Stimulated activated CD8-positive, alpha-beta memory T cell treated with anti-CD3 and anti-CD28 coated beads, Interleukin-15, amount 100 ng/mL, for 1 hour (primary cell): ENCODE data around the gene CEP350.
"Not testable (repeated sequence)": the region's sequence is repeated elsewhere in the genome, so short reads cannot be mapped to it uniquely, and the experiment has no call there.

ENCODE experiments used
- DNase-seq: peaks from one replicate; pipeline ENCODE4 v3.0.0-alpha.2; 2020; ENCODE audit warnings: low read depth

CEP350 gene

DNA sequence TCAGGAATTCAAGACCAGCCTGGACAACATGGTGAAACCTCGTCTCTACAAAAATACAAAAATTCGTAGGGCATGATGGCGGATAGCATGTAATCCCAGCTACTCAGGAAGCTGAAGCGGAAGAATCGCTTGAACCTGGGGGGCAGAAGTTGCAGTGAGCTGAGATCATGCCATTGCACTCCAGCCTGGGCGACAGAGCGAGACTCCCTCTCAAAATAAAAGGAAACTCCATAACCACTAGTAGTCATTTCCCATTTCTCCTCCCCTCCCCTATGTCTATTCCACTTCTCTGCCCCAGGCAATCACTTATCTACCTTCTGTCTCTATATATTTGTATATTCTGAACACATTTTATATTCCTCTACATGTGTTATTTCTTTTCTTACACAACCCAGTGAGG, 4.0 kb upstream of the CEP350 start:
- no peak for DNase-seq

DNA sequence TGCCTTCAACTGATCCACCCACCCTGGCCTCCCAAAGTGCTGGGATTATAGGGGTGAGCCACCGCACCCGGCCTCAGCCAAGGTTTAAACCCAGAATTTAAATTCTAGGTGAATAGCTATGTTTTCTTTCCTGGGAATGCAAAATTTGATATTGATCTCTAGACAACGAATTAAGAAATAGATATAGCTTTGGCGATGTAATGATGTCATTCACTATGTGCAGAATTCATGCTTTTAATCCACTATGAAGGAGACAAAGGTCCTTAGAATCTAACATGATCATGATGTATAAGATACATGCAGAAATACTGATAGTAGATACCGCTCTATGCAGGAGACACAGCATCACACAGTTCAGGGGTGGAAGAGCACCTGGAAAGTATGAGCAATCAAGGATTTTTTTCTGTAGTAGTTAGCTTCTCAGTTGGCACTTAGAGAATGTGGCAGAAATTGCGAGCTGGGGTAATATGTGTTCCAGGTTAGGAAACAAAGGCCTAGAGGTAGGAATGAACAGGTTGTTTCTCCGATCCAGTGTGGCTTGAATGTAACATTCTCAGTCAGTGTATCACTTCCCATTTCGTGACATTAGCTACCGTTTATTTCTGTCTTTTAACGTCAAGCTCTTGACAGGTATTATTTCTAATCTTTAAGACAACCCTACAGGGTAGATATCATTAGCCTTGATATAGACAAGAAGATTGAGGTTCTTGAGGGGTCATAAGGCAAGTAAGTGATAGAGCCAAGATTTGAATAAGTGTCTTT, 3.0 kb upstream of the CEP350 start:
- no peak for DNase-seq

DNA sequence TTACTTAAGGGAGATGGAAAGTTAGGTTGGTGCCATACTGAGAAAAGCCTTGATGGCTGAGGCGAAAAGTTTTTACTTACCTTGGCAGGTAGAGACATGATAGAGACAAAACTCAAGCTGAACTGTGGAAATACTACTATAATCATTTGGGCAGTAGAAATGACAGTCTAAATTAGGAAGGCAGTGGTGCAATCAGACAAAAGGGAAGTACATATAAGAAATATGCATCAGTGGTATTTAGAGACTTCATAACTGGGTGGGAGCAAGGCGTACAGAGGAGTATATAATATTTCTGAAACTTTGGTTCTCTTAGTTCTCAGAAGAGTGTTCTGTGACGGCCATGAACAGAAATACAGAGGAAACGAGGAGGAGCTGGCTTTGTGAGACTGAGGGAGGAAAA, 2.4 kb upstream of the CEP350 start:
- no peak for DNase-seq

DNA sequence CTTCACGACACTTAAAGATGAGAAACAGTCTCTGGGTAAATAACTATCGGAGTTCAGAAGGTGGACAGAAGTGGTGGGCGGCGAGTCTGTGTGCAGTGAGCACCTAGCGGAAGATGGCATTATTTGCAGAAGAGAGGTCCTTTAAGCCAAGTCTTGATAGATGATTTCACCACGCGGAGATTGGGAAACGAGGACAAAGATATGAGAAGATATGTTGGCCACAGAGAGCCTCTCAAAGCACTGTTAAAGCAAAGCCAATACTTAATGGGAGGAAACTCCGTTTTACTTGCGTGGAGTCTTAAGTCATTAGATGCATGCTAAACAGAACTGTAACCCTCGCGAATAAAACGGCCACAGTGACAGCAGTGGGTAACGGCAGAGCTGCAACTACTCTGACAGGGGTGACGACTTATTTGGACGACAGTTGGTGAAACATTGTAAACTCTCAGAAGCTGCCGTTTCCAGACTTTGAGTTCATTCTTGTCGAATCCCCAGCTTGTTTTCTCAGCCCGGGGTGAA, 577 bp upstream of the CEP350 start:
- peak; percentile 15 for DNase-seq

DNA sequence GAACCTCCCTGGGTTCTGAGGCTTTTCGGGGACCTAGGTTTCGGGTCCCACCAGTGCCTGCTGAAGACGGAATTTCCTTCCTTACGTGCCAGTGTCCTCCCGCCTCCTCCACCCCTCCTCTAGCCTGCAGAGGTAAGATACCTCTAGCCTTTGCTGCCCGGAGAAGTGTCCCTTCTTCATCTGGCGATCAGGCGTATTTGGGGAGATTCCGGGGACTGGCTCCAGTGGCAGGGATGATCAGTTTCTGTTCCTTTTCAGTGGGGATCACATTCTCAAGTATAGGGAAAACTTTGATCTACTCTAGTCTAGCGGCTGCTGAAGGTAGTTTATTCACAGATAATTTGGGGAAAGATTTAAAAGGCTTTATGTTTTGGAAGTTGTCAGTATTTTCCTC, 674 bp downstream of the CEP350 start:
- no peak for DNase-seq

DNA sequence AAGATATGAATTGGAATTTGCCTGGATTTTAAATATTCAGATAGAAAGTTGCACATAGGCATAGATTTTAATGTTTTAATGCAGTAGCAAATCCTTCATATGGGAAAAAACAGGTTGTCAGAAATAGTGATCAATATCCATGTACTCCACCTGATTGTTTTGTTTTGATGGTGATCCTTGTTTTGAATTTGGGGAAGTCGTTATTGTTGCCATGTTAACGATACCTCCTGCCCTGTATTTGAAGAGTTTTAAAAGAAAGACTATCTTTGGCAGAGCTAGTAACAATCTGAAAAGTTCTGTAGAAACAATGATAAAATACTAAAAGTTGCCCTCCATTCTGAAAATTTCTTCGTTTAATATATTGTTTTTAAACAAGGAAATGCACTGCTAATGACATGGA, 1.1 kb downstream of the CEP350 start:
- no peak for DNase-seq

DNA sequence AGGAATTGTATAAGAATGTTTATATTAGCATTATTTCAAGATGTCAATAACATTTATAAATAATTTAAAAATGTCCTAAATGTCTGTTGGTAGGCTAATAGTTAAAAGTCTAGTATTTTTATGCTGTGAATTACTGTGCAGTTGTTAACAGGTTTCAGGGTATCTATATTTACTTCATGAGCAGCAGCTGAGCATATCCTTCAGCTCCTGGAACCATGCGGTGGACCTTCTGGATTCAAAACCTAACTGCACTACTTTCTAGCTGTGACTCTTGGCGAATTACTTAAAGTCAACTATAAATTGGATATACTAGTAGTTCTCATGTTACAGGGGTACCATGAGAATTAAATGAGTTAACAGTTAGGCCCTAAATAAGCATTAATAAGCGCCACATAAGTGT, 3.7 kb downstream of the CEP350 start:
- no peak for DNase-seq

DNA sequence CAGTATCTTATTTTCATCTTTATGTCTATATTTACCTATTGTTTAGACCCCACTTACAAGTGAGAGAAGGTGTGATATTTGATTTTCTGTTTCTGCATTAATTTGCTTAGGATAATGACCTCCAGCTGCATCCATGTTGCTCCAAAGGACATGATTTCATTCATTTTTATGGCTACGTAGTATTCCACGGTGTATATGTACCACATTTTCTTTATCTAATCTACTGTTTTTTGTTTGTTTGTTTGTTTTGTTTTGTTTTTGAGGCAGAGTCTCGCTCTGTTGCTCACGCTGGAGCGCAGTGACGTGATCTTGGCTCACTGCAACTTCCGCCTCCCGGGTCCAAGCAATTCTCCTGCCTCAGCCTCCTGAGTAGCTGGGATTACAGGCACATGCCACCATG, 7.6 kb downstream of the CEP350 start:
- DNase-seq: not testable (repeated sequence)

DNA sequence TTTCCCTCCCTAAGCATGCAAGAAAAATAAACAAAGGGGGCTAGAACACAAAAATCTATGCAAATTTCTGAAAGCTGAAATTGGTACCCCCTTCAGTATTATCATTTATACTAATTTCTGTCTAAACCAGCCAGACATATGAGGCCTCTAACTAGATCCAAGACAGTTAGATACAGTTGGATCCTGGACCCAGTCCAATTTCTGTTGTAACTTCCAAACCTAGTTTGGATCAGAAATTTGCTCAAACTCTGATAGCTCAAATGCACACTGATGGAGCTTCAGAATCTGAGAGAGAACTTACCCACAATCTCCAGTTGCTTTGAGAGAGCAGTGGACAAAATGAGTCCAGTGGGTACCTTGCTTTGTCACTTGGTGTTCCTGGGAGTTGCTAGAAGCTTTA, 11.9 kb downstream of the CEP350 start:
- no peak for DNase-seq

DNA sequence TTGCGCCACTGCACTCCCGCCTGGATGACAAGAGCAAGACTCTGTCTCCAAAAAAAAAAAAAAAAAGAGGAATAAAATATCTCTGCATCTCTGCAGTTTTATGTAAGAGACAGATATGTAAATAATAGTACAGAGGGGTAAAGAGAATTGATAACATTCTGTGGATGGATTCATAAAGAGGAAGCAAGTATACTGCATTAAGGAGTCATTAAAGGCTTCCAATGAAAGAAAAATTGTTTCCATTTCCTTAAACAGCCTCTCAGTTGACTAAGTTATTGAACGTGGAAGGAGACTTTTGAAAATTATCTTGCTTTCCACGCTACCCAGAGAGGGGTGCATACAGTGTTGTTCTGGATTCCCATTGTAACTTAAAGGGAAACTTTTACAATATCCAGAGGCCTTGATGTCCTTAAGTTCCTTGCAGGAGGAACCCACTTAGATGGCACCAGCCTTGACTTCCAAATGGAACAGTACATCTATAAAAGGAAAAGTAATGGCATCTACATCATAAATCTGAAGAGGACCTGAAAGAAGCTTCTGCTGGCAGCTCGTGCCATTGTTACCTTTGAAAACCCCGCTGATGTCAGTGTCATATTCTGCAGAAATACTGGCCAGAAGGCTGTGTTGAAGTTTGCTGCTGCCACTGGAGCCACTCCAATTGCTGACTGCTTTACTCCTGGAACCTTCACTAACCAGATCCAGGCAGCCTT, 13.8 kb downstream of the CEP350 start:
- no peak for DNase-seq

DNA sequence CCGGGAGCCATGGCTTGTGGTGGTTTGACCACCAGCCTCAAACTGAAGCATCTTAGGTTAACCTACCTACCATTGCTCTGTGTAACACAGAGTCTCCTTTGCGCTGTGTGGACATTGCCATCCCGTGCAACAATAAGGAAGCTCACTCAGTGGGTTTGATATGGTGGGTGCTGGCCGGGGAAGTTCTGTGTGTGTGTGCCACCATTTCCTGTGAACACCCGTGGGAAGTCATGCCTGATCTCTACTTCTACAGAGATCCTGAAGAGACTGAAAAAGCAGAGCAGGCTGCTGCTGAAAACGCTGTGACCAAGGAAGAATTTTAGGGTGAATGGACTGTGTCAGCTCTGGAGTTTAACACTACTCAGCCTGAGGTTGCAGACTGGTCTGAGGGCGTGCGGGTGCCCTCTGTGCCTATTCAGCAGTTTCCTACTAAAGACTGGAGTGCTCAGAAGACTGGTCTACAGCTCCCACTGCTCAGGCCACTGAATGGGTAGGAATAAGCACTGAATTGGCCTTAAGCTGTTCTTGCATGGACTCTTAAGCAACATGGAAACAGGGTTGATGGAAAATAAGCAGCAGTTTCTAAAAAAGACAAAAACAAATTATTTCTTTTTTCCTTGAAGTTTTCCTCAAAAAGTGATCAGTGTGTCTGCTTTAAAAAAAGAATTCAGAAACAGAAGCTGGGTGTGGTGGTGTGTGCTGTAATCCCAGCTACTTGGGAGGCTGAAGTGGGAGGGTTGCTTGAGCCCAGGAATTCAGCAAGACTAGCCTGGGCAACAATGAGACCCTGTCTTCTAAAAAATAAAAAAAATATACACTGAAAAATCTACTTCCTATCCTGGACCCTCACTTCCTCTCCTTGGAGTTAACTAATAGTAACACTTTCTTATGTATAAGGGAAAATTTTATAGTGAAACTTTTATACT, 14.6 kb downstream of the CEP350 start:
- no peak for DNase-seq

DNA sequence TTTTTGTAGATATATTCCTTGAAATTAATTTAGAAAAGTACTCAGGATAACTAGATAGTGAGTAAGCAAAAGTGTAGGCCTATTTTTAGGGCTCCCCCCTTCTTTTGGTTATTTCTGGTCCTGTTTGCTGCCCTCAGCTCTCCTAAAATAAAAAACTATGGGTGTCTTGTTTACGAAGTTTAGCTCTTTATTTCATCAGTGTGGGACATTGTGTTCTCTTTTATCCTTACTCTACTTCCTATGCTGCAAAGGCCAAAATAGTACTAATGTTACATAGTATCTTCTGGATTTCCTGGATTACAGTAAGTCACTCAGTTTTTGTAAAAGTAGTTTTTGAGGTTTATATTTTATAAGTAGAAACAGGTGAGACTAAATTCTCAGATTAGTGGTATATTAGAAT, 15.4 kb downstream of the CEP350 start:
- DNase-seq: no peak

DNA sequence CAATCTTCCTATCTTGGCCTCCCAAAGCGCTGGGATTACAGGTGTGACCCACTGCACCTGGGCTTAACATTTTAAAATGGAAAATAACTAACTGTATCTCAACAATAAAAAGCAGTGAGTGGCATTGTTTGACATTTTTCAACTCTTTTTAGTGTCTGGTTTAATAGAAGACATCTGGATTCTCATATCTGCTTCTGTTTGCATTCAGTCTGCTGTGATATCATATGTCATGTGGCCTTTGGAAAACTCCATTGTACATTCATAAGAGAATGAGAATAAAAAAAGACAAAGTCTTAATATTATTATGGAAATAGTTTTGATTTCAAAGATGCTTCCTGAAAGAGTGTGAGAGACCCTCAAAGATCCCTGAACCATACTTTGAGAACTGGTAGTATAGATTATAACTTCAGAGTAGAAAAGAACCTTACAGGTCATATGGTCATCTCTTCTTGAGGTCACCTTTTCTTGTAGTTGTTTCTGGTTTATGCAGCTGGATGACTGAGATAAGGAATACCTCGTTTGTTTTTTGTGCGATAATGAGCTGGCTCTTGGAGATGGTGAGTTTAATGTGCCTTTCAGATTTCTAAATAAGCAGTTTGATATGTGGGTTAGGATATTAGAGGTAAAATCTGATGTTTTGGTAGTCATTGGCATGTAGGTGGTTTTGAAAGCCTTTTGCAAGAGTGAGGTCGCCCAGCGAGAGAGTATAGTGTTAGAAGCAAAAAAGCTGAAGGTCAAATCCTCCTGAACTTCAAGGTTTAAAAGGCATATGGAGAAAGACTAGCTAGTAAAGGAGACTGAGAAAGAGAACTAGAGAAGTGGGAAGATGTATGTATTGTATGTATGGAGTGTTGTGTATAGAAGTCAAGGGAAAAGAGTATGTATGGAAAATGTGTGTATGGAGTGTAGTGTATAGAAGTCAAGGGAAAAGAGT, 17.2 kb downstream of the CEP350 start:
- DNase-seq: no peak

DNA sequence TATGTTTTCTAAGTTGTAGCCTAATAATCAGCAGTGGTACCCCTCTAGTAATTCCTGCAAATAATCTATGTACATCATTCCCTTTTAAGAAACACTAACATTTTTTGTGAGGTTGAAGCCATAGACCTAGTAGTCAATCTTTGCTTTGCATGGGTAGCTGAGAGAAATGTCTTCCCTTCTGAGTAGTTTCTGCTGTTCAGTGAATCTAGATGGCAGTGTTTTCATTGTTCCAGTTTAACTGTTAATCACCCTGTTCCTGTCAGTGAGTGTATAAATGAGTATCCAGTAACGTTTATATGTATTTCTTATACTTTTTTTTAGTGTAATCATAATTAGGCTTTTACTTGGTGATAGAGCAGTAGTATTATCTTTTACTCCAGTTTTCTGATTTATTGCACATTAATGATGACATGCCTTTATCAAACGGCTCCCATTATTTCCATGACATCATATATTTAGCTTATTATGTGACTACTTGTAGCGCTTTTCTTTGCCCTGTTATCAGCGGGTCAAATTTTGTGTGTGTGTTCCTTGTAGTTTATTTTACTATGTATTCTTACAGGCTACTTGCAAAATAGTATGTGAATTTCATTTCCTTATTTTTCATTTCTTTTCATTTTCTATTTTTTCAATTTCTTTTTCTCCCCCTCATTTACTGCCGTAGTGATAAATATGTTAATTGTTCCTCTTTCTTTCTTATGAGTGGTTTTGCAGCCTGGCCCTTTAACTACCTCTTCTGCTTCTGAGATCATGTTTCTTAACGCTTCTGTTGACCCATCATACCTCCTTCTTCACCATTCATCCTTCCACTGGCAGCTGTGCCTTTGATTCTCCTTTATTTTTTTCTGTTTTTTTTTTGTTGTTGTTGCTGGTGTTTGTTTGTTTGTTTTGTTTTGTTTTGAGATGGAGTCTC, 18.8 kb downstream of the CEP350 start:
- no peak for DNase-seq

DNA sequence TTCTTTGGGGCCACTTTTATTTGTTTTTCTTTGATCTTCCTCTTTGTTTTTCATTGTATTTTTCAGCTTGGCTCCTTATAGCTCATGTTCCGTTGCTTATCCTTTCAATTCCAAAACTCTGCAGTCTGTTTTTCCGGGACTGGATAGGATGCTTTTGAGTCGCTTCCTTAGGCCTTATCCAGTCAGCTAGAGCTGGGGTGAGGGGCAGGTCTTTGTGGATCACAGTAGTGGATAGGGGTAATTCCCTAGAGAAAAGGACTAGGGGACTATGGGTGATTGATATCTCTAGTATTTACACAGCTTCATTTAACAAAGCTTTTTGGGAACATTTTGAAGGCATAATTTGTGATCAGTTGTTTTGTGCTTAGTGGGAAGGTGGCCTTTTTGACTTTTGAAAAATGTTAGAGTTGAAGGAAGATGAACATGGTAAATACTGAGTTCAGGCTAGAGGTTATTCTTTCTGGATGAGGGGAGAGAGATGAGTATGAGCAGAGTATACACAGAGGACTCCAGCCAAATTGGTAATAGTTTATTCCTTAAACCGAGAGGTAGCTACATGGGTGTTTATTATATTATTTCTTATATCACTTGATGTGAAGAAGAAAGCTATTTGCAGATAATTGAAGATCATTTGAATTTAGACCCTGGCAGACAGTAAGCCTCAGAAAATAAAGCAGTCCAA, 22.5 kb downstream of the CEP350 start:
- DNase-seq: no peak

DNA sequence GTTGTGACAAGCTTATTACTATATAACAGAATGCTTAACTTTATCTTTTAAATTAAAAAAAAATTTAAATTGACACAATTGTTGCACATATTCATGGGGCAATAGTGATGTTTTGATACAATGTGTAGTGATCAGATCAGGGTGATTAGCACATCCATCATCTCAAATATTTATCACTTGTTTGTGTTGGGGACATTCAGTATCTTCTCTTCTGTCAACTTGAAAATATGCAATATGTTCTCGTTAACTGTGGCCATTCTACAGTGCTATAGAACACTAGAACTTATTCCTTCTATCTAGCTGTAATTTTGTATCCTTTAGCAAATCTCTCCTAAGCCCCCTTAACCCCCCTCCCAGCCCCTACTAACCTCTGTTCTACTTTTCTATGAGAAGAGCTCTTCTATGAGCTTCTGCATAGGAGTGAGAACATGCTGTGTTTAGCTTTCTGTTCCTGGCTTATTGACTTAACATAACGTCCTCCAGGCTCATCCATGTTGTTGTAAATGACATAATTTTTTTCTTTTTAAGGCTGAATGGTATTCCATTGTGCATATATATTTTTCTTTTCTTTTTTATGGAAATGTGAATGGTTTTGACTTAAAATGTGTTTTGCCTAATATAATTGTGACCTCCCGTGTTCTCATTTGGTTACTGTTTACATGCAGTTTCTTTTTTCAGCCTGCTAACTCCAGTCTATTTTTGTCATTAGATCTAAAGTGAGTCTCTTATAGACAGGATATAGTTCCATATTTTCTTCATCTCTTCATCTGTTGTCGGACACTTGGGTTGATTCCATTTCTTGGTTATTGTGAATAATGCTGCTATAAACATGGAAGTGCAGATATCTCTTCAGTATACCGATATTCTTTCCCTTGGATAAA, 23.8 kb downstream of the CEP350 start:
- no peak for DNase-seq

DNA sequence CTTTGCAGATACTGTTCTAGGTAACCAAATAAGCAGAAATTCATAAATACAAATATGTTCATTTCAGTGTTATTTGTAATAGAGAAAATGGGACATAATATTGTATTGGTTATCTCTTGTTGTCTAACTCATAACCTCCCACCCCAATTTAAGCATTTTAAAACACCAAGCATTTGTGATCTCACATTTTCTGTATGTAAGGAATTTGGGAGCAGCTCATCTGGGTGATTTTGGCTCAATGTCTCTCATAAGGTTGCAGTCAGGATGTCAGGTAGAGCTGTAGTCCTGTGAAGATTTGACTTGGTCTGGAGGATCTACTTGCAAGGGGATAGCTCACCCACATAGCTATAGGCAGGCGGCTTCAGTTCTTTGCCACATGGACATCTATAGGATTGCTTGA, 29.5 kb downstream of the CEP350 start:
- no peak for DNase-seq

DNA sequence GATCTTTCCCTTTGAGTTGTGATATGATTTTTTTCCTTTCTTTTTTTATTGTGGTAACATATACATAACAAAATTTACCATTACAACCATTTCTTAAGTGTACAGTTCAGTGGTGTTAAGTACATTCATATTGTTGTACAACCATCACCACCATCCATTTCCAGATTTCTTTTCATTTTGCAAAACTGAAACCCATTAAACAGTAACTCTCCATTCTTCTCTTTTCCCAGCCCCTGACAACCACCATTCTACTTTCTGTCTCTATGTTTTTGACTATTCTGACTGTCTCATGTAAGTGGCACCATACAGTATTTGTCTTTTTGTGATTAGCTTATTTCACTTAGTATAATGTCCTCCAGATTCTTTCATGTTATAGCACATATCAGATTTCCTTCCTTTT, 30.3 kb downstream of the CEP350 start:
- DNase-seq: no peak

DNA sequence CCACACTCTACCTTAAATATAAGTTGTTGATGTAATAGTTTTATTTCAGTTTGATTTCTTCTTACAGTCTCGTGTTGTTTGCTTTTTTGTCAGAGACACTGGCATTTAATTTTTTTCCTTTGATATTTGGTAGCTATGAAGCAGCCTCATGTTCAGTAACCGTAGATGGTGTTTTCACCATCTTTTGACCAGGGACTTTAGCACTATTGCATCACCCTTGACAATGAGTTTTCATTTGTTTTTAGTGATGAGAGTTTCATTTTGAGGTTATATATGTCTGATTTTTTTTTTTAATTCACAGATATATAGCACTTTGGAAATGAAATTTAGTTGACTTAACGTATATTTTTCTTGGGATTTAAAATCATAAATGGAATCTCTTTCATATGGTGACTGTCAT, 36.2 kb downstream of the CEP350 start:
- no peak for DNase-seq
